ENCODE data around the gene NCR3LG1.

The NCR3LG1 gene

GRCh38 chr11:17351510-17352176, at the start of gene NCR3LG1:
NCR3LG1 (plus strand) TSS chr11:17351800; CDS start chr11:17351970, 170 bp downstream.
- DNase-seq, result peak in 8 of 14 donors; percentile 2 to 66 (median 28)

GRCh38 chr11:17313349-17314231, 38.0 kb upstream of the NCR3LG1 start:
- DNase-seq, result no peak

- no peak for DNase-seq
These were observed 37.4 kb upstream of the NCR3LG1 start for GRCh38 chr11:17314232-17314547.

GRCh38 chr11:17314904-17315426, 36.6 kb upstream of the NCR3LG1 start:
- no peak for DNase-seq

- peak in 1 of 14 donors; percentile 44 for DNase-seq
These were observed 22.6 kb upstream of the NCR3LG1 start for GRCh38 chr11:17328871-17329494.

- no peak for DNase-seq
These were observed 19.9 kb upstream of the NCR3LG1 start for GRCh38 chr11:17331669-17332068.

- DNase-seq, result no peak
These were observed 17.6 kb upstream of the NCR3LG1 start for GRCh38 chr11:17333799-17334586.

GRCh38 chr11:17343257-17343656, 8.3 kb upstream of the NCR3LG1 start:
- DNase-seq, result no peak

- no peak for DNase-seq
These were observed 7.7 kb upstream of the NCR3LG1 start for GRCh38 chr11:17343907-17344306.

- no peak for DNase-seq
These were observed 3.9 kb upstream of the NCR3LG1 start for GRCh38 chr11:17347676-17348075.

GRCh38 chr11:17350455-17351171, 987 bp upstream of the NCR3LG1 start:
- DNase-seq, result peak in 1 of 14 donors; percentile 13

GRCh38 chr11:17351172-17351509, 459 bp upstream of the NCR3LG1 start:
- DNase-seq, result no peak

GRCh38 chr11:17352950-17353820, 1.6 kb downstream of the NCR3LG1 start:
- peak in 12 of 14 donors; percentile 28 to 87 (median 41) for DNase-seq

- peak in 1 of 14 donors; percentile 45 for DNase-seq
These were observed 2.4 kb downstream of the NCR3LG1 start for GRCh38 chr11:17353821-17354600.

GRCh38 chr11:17354601-17354991, 3.0 kb downstream of the NCR3LG1 start:
- peak in 5 of 14 donors; percentile 2 to 80 (median 7) for DNase-seq

- no peak for DNase-seq
These were observed 14.9 kb downstream of the NCR3LG1 start for GRCh38 chr11:17366495-17366894.

GRCh38 chr11:17368551-17368950, 17.0 kb downstream of the NCR3LG1 start:
- DNase-seq, result no peak

GRCh38 chr11:17369094-17369493, 17.5 kb downstream of the NCR3LG1 start:
- no peak for DNase-seq

- DNase-seq, result no peak
These were observed 18.2 kb downstream of the NCR3LG1 start for GRCh38 chr11:17369684-17370243.

All from C1 segment of cervical spinal cord (tissue), 14 donors.